Activated gamma-delta T cell (primary cell): ENCODE measurements around the gene TAS2R30.

Experiments used
- DNase-seq: peaks from one replicate; lab custom pipeline; 2025; lab: John Stamatoyannopoulos, UW
- total RNA-seq, 2 donors: gene quantifications; one replicate each; lab custom pipeline; 2026; lab: John Stamatoyannopoulos, UW

The TAS2R30 gene, protein sequence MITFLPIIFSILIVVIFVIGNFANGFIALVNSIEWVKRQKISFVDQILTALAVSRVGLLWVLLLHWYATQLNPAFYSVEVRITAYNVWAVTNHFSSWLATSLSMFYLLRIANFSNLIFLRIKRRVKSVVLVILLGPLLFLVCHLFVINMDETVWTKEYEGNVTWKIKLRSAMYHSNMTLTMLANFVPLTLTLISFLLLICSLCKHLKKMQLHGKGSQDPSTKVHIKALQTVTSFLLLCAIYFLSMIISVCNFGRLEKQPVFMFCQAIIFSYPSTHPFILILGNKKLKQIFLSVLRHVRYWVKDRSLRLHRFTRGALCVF
- 2.8 to 4.3 reads per million in 2 donors for total RNA-seq

- no peak for DNase-seq
Observed at GRCh38 chr12:11134305-11134704, at the start of gene TAS2R30. Gene TAS2R30, minus strand, starts transcription at chr12:11134644. Its CDS starts 400 bp downstream, at chr12:11134244.

- DNase-seq, result no peak
Observed at GRCh38 chr12:11183011-11183410, 48.6 kb upstream of the TAS2R30 start.

DNA sequence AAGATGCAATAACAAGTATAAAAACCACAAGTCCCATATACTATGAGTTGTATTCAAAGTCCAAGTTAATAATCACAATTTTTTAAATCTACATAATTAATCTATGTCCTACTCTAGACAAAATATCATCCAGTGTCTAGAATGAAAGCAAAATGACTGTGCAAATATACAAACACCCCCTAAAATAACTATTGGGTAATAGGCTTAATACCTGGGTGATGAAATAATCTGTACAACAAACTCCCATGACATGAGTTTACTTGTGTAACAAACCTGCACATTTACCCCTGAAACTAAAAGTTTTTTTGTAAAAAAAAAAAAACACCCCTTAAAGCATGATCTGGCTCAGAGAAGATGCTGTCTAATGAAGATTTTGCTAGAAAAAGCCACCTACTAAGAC lies 48.1 kb upstream of the TAS2R30 start:
- DNase-seq, result no peak

GRCh38 chr12:11178250-11178649 lies 43.8 kb upstream of the TAS2R30 start:
- no peak for DNase-seq

DNA sequence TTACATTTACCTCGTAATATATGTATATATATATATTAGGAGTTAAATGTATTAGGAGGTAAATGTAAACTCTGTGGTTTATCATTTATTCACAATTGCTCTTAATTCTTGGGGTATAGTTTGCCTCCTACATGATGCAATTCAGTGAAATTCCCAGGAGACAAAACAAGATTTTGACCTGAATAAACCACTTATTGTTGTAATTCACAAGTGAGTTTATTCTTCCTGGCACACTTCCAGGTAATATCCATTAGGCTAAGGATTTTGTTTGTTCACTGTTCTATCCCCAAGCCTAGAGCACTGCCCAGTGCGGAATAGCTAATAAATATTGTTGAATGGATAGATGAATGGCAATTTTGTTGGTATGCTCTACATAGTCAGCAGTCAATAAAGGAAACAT lies 39.6 kb upstream of the TAS2R30 start:
- no peak for DNase-seq

DNA sequence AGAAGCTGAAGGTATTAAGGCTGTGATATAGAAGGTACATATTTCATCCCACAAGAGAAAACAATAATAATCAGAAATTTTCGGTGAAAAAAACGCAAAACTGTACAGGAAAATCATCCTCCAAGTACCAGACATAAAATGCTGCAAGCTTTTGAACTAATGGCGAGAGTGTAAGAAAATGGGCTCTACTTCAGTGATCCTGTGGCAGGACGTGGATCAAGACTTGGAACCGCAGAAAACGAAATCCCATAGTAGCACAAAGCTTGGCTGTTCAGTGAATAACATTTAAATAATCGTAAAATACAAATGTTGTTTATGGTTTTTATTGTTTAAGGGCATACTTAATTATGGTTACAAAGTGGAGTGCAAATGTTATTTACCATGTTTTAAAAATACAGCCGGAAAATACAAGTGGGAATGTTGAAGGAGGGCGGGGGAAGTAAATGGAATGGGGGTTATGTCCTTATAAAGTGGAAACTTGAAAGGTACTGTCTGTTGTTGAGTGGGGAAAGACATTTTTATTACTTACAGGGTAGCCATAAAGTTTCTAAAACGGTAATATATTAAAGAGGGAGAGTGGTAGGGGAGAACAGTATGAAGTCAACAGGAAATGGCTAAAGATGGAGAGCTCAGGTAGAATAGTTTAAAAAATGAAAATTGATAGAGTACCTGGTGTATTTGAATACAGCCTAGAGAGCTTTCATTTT lies 37.7 kb upstream of the TAS2R30 start:
- no peak for DNase-seq

- DNase-seq, result peak; percentile 74
Observed at GRCh38 chr12:11171145-11171968, 36.9 kb upstream of the TAS2R30 start, which contains the start of gene SMIM10L1. Gene SMIM10L1, plus strand, starts transcription at chr12:11171194. Its CDS starts 163 bp downstream, at chr12:11171357.

- no peak for DNase-seq
Observed at GRCh38 chr12:11170810-11171144, 36.3 kb upstream of the TAS2R30 start.

- DNase-seq, result no peak
Observed at GRCh38 chr12:11166300-11166699, 31.9 kb upstream of the TAS2R30 start.

GRCh38 chr12:11164384-11164783 lies 29.9 kb upstream of the TAS2R30 start:
- no peak for DNase-seq

GRCh38 chr12:11162502-11162901 lies 28.1 kb upstream of the TAS2R30 start:
- no peak for DNase-seq

- no peak for DNase-seq
Observed at GRCh38 chr12:11158885-11159444, 24.5 kb upstream of the TAS2R30 start.

DNA sequence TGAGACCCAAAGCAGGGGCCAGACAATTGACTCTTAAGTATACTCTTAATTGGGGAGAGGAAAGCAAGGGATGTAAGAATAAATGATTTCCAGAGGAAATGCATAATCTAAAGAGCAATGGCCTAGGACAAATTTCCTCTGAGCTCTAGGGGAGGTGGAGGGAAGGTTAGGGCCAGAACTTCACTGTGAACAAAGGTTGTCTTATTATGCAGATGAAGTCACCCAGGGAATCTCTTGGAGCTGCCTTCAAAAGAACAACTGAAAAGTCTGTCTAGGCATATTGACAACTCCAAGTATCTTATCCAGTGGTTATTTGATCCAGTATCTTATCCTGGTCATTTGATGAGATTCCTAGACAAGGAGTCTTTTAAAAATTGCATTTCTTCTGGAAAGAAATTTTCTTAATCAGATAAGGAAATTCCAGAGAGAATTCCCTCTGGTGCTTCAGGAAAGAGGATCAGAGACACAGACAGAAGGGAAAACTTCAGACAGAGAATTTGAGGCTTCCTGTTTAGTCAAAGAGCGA lies 20.0 kb upstream of the TAS2R30 start:
- no peak for DNase-seq

GRCh38 chr12:11152725-11153124 lies 18.3 kb upstream of the TAS2R30 start:
- no peak for DNase-seq

DNA sequence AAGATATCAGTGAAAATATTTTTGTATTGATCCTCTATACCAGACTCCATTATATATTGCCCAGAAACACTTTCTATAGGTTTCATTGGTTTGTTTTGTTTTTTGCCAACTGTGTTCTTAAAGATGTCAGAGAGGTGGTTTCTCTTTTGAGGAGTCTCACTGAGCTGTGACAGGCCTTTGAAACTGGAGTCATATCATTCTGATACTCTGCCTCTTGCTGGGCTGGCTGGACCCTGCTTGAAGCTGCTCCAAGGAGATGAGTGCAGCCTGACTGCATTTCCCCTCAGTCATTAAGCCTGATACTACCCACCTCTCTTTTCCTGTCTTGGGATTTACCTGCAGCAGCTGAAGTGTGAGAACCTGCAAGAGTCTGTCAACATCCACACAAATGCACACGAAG lies 16.4 kb upstream of the TAS2R30 start:
- no peak for DNase-seq

- DNase-seq, result no peak
Observed at GRCh38 chr12:11147420-11147819, 13.0 kb upstream of the TAS2R30 start.

GRCh38 chr12:11144297-11144696 lies 9.9 kb upstream of the TAS2R30 start:
- DNase-seq, result no peak

DNA sequence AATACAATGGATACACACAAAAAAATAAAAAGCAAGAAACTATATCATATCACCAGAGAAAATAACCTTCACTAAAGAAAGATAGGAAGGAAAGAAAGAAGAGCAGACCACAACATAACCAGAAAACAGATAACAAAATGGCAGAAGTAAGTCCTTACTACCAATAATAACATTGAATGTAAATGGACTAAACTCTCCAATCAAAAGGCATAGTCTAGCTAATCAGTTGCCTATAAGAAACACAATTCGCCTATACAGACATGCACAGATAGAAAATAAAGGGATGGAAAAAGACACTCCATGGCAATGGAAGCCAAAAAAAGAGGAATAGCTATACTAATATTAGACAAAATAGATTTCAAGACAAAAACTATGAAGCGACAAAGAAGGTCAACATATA lies 8.9 kb upstream of the TAS2R30 start:
- DNase-seq, result no peak

DNA sequence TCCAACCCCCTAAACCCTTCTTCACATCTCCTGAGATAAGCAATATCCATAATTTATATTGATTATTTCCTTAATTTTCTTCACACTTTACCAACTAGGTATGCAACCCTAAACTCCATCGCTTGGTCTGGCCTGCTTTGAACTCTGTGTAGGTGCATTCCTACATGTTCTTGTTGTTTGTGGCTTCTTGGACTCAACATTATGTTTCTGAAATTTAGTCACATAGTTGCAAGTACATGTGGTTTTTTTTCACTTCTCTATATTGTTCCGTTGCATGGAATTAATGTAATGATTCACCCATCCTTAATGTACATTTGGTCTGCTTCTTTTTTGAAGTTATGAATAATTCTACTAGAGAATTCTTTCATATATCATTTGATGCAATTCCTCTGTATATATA lies 1.6 kb upstream of the TAS2R30 start:
- DNase-seq, result no peak

GRCh38 chr12:11133816-11134215 lies 628 bp downstream of the TAS2R30 start:
- DNase-seq, result no peak

- DNase-seq, result no peak
Observed at GRCh38 chr12:11133162-11133561, 1.3 kb downstream of the TAS2R30 start.

- DNase-seq, result no peak
Observed at GRCh38 chr12:11130999-11131398, 3.4 kb downstream of the TAS2R30 start.
